HepG2 (cell line): ENCODE data around the gene SRCIN1.

Source experiments
- DNMT3B ChIP-seq: conservative IDR thresholded peaks from 2 replicates; pipeline ENCODE4 v1.6.1; 2016; ENCODE audit warnings: missing biosample characterization, control low read depth
- SIN3A ChIP-seq: IDR thresholded peaks from 2 replicates; pipeline ENCODE4 v1.6.1; 2011; ENCODE audit warnings: low read depth, mild to moderate bottlenecking, control low read depth, low read length, borderline replicate concordance
- TEF ChIP-seq: sonication (generic); formaldehyde crosslinking; IDR thresholded peaks from 2 replicates; pipeline ENCODE4 v1.5.0; 2020; ENCODE audit warnings: missing genetic modification reagents

GRCh38 chr17:38619451-38619795, 13.7 kb upstream of the SRCIN1 start:
- TF ChIP-seq DNMT3B (CRISPR knock-in tag) (no peak), SIN3A (no peak), TEF (CRISPR knock-in tag) (no peak)
